OCI-LY1 (cell line): Measurements from ENCODE around the gene RPS6KL1.

Experiments
- EZH2 ChIP-seq: fragments of 200-600 bp; sonication (generic), shearing (Covaris generic); IDR thresholded peaks from 2 replicates; pipeline ENCODE4 v1.8.0; 2017; ENCODE audit warnings: borderline replicate concordance, mixed run types, mild to moderate bottlenecking, antibody characterized with exemption, low read length, moderate library complexity, mixed read lengths
- TF ChIP-seq, protein P1 (sequence below): fragments of 200-600 bp; sonication (generic), shearing (Covaris generic); IDR thresholded peaks from 2 replicates; pipeline ENCODE4 v1.5.1; 2017; ENCODE audit warnings: mild to moderate bottlenecking, antibody characterized with exemption, low read length, moderate library complexity, mixed read lengths

- TF ChIP-seq, protein P1, sequence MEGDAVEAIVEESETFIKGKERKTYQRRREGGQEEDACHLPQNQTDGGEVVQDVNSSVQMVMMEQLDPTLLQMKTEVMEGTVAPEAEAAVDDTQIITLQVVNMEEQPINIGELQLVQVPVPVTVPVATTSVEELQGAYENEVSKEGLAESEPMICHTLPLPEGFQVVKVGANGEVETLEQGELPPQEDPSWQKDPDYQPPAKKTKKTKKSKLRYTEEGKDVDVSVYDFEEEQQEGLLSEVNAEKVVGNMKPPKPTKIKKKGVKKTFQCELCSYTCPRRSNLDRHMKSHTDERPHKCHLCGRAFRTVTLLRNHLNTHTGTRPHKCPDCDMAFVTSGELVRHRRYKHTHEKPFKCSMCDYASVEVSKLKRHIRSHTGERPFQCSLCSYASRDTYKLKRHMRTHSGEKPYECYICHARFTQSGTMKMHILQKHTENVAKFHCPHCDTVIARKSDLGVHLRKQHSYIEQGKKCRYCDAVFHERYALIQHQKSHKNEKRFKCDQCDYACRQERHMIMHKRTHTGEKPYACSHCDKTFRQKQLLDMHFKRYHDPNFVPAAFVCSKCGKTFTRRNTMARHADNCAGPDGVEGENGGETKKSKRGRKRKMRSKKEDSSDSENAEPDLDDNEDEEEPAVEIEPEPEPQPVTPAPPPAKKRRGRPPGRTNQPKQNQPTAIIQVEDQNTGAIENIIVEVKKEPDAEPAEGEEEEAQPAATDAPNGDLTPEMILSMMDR: no peak
- TF ChIP-seq EZH2: no peak
Observed at GRCh38 chr14:74938531-74939495, 15.8 kb upstream of the RPS6KL1 start.
